Measurements from ENCODE around the gene STRBP.

- no peak for TF ChIP-seq EP300 (IDR thresholded peaks at IDR 0.05; ENCODE audit: borderline replicate concordance in 1 of 2, low read depth in 2 of 2, low read length in 2 of 2)
- TF ChIP-seq CTCF (IDR thresholded peaks at IDR 0.05; ENCODE audit: control extremely low read depth in 1 of 3, insufficient read depth in 1 of 3, low read depth in 1 of 3, low read length in 3 of 3): no peak
- no peak for TF ChIP-seq SP1 (IDR thresholded peaks at IDR 0.05; ENCODE audit: low read depth, low read length)
- no peak for TF ChIP-seq RFX5 (IDR thresholded peaks at IDR 0.05; ENCODE audit: borderline replicate concordance, low read depth, low read length)
- no peak for TF ChIP-seq EGR1 (IDR thresholded peaks at IDR 0.05; ENCODE audit: borderline replicate concordance, low read depth, low read length)
- no peak for TF ChIP-seq EZH2 (IDR thresholded peaks at IDR 0.05; ENCODE audit: low read depth, low read length, severe bottlenecking)
- no peak for TF ChIP-seq CEBPB (IDR thresholded peaks at IDR 0.05; ENCODE audit: low read depth, low read length)
- TF ChIP-seq MAX (IDR thresholded peaks at IDR 0.05): no peak
- no peak for TF ChIP-seq CHD2 (IDR thresholded peaks at IDR 0.05; ENCODE audit: low read length)
- no peak for TF ChIP-seq TBP (IDR thresholded peaks at IDR 0.05; ENCODE audit: low read depth, low read length)
- no peak for TF ChIP-seq YY1 (IDR thresholded peaks at IDR 0.05; ENCODE audit: low read depth, low read length)
- TF ChIP-seq SP4 (IDR thresholded peaks at IDR 0.05; ENCODE audit: low read length): no peak
These were observed 41.2 kb upstream of the STRBP start for GRCh38 chr9:123309611-123310010.

Data from H1 (cell line).